ENCODE measurements around the gene TMEM135. TPM values are rescaled to one million over a fixed set of nuclear protein-coding genes. Genes with fewer than 3 reads are reported as not detected.

The TMEM135 gene
- total RNA-seq, 2 experiments from 2014 or later: 14.1 to 15.6 TPM

- H3K36me3 Mint-ChIP-seq (ENCODE audit: low read depth): no peaks in the 10 kb centered on the region
- H3K4me1 Mint-ChIP-seq (ENCODE audit: low read depth): peaks cover 5% of the 10 kb centered on the region
- intact Hi-C loops (cut with DNase I, micrococcal nuclease): no loop called here
- CTCF ChIA-PET: no interaction called here
- POLR2A ChIA-PET: no interaction called here
- DNase-seq (no peak), ATAC-seq (ENCODE audit: poor library complexity) (no peak)
- Histone ChIP-seq H3K27me3 (ENCODE audit: control insufficient read depth in 1 of 2, insufficient read depth in 2 of 2, low read length in 2 of 2) (no peaks in the 10 kb centered on the region), H3K4me3 (ENCODE audit: low read length) (no peak overlapping the region), H3K4me1 (ENCODE audit: insufficient read depth, low read length) (peaks cover 5% of the 10 kb centered on the region), H3K27ac (ENCODE audit: low read depth in 1 of 2, low read length in 2 of 2) (no peak overlapping the region), H3K36me3 (ENCODE audit: insufficient read depth, low read length) (no peaks in the 10 kb centered on the region), H3K9me3 (ENCODE audit: control insufficient read depth in 1 of 2, insufficient read depth in 1 of 2, low read length in 2 of 2) (no peaks in the 10 kb centered on the region)
- H3K27me3 Mint-ChIP-seq: peaks cover 7% of the 10 kb centered on the region
- H3K27ac Mint-ChIP-seq: no peak overlapping the region
- no peak for TF ChIP-seq CTCF (IDR thresholded peaks at IDR 0.05)
- no peaks in the 10 kb centered on the region for H3K9me3 Mint-ChIP-seq
- H3K4me3 Mint-ChIP-seq: no peak overlapping the region
Observed at GRCh38 chr11:87347854-87348253, 310.1 kb downstream of the TMEM135 start.

GRCh38 chr11:87351676-87352075, 313.9 kb downstream of the TMEM135 start:
- H3K4me1 Mint-ChIP-seq (ENCODE audit: low read depth): peaks cover 12% of the 10 kb centered on the region
- ChIA-PET POLR2A (no interaction called here), CTCF (interaction anchor here (0.8 to 1.0 kb wide), 2 partner anchors 70 kb away, joined by 3 to 6 read pairs; no protein-coding TSS in a partner anchor)
- Histone ChIP-seq H3K36me3 (ENCODE audit: insufficient read depth, low read length) (no peaks in the 10 kb centered on the region), H3K9me3 (ENCODE audit: control insufficient read depth in 1 of 2, insufficient read depth in 1 of 2, low read length in 2 of 2) (no peaks in the 10 kb centered on the region), H3K4me1 (ENCODE audit: insufficient read depth, low read length) (peaks cover 9% of the 10 kb centered on the region), H3K27me3 (ENCODE audit: control insufficient read depth in 1 of 2, insufficient read depth in 2 of 2, low read length in 2 of 2) (no peaks in the 10 kb centered on the region), H3K27ac (ENCODE audit: low read depth in 1 of 2, low read length in 2 of 2) (no peak overlapping the region), H3K4me3 (ENCODE audit: low read length) (no peak overlapping the region)
- peak in 1 of 14 experiments; percentile 3 for DNase-seq
- intact Hi-C loops (cut with DNase I, micrococcal nuclease): loop anchor here (1.0 to 10.0 kb wide), 4 partner anchors 70 to 1543 kb away; no protein-coding TSS in a partner anchor
- ATAC-seq (ENCODE audit: poor library complexity): no peak
- H3K36me3 Mint-ChIP-seq (ENCODE audit: low read depth): no peaks in the 10 kb centered on the region
- no peaks in the 10 kb centered on the region for H3K9me3 Mint-ChIP-seq
- no peak overlapping the region for H3K4me3 Mint-ChIP-seq
- no peak for TF ChIP-seq CTCF (IDR thresholded peaks at IDR 0.05)
- H3K27me3 Mint-ChIP-seq: peaks cover 13% of the 10 kb centered on the region
- H3K27ac Mint-ChIP-seq: no peak overlapping the region

- peak; percentile 60 to 88 (median 78) for DNase-seq
- Histone ChIP-seq H3K4me1 (ENCODE audit: insufficient read depth, low read length) (peaks cover 9% of the 10 kb centered on the region), H3K9me3 (ENCODE audit: control insufficient read depth in 1 of 2, insufficient read depth in 1 of 2, low read length in 2 of 2) (no peaks in the 10 kb centered on the region), H3K36me3 (ENCODE audit: insufficient read depth, low read length) (no peaks in the 10 kb centered on the region), H3K27ac (ENCODE audit: low read depth in 1 of 2, low read length in 2 of 2) (no peak overlapping the region), H3K4me3 (ENCODE audit: low read length) (no peak overlapping the region), H3K27me3 (ENCODE audit: control insufficient read depth in 1 of 2, insufficient read depth in 2 of 2, low read length in 2 of 2) (no peaks in the 10 kb centered on the region)
- CTCF ChIA-PET: interaction anchor here (0.8 to 1.4 kb wide), 1 partner anchor 68 kb away, joined by 4 to 6 read pairs; no protein-coding TSS in a partner anchor
- intact Hi-C loops (cut with DNase I, micrococcal nuclease): loop anchor here (1.0 to 10.0 kb wide), 4 partner anchors 68 to 1542 kb away; no protein-coding TSS in a partner anchor
- no peak overlapping the region for H3K27ac Mint-ChIP-seq
- ATAC-seq (ENCODE audit: poor library complexity): peak; percentile 95
- peaks cover 13% of the 10 kb centered on the region for H3K27me3 Mint-ChIP-seq
- POLR2A ChIA-PET: no interaction called here
- peak; percentile 96 for TF ChIP-seq CTCF (IDR thresholded peaks at IDR 0.05)
- no peaks in the 10 kb centered on the region for H3K9me3 Mint-ChIP-seq
- peaks cover 12% of the 10 kb centered on the region for H3K4me1 Mint-ChIP-seq (ENCODE audit: low read depth)
- H3K4me3 Mint-ChIP-seq: no peak overlapping the region
- H3K36me3 Mint-ChIP-seq (ENCODE audit: low read depth): no peaks in the 10 kb centered on the region
Observed at GRCh38 chr11:87352759-87353707, 315.3 kb downstream of the TMEM135 start.
